Gastroesophageal sphincter (tissue), 4 donors: ENCODE measurements around the gene LECT2. TPM values are rescaled to one million over a fixed set of nuclear protein-coding genes. Genes with fewer than 3 reads are reported as not detected.
A peak's percentile ranks its signal among the peaks of the same experiment; 100 is the strongest.

ENCODE experiments used
- ATAC-seq: fragments of 150-250 bp; one replicate; pipeline ENCODE4 v1.9.1; 2016; ENCODE audit warnings: mild to moderate bottlenecking, moderate library complexity
- H3K27ac ChIP-seq, 4 donors: fragments of 200-600 bp; sonication (generic) in 3 of 4; 1 replicate in 3 of 4; 2 replicates in 1 of 4; pipeline ENCODE4 v1.5.1; 2016 to 2019
- H3K27me3 ChIP-seq: fragments of 200-600 bp; sonication (generic); one replicate; pipeline ENCODE4 v1.5.1; 2019
- H3K36me3 ChIP-seq, 2 donors: fragments of 200-600 bp; sonication (generic); one replicate each; pipeline ENCODE4 v1.5.1; 2019; ENCODE audit warnings: control low read depth in 1 of 2
- H3K4me1 ChIP-seq, 3 donors: fragments of 200-600 bp; sonication (generic); 1 replicate in 2 of 3; 2 replicates in 1 of 3; pipeline ENCODE4 v1.5.1; 2016 to 2019; ENCODE audit warnings: control low read depth in 2 of 3
- H3K4me3 ChIP-seq, 2 donors: fragments of 200-600 bp; sonication (generic); one replicate each; pipeline ENCODE4 v1.5.1; 2019; ENCODE audit warnings: mild to moderate bottlenecking in 1 of 2, moderate library complexity in 1 of 2
- H3K9me3 ChIP-seq, 3 donors: fragments of 200-600 bp; sonication (generic); one replicate each; pipeline ENCODE4 v1.5.1; 2017 to 2019; ENCODE audit warnings: control low read depth in 2 of 3
- EP300 ChIP-seq: sonication (generic); formaldehyde crosslinking; IDR thresholded peaks from one replicate; pipeline ENCODE4 v1.6.1; 2017; ENCODE audit warnings: antibody characterized with exemption, mild to moderate bottlenecking
- POLR2A ChIP-seq, 2 donors: fragments of 450-650 bp; IDR thresholded peaks; one replicate each; pipeline ENCODE4 v1.6.1; 2017; ENCODE audit warnings: antibody characterized with exemption in 2 of 2, mild to moderate bottlenecking in 2 of 2, moderate library complexity in 1 of 2
- POLR2AphosphoS5 ChIP-seq: sonication (generic); formaldehyde crosslinking; IDR thresholded peaks from one replicate; pipeline ENCODE4 v1.6.1; 2017; ENCODE audit warnings: antibody characterized with exemption
- WGBS, 2 donors: methylation state at CpG; one replicate each; pipeline ENCODE4 v1.1.5; 2018; ENCODE audit warnings: low coverage in 1 of 2; 5-methylcytosine and 5-hydroxymethylcytosine counted together
- total RNA-seq, 4 donors: library from RNA; depleted of rRNA; stranded (reverse); fragments of >200 nt; gene quantifications; one replicate each; pipeline ENCODE4 v1.1.0, GENCODE V29; 2016
- TF ChIP-seq, protein P1 (sequence below), 4 experiments: fragments of 200-600 bp in 2 of 4; fragments of 450-650 bp in 2 of 4; sonication (generic) in 1 of 4; IDR thresholded peaks; one replicate each; pipeline ENCODE4 v1.5.1; 2017 to 2019; ENCODE audit warnings: antibody characterized with exemption in 4 of 4, mild to moderate bottlenecking in 2 of 4, moderate library complexity in 2 of 4

Gene LECT2
- total RNA-seq, 4 donors from 2014 or later, result not detected

DNA sequence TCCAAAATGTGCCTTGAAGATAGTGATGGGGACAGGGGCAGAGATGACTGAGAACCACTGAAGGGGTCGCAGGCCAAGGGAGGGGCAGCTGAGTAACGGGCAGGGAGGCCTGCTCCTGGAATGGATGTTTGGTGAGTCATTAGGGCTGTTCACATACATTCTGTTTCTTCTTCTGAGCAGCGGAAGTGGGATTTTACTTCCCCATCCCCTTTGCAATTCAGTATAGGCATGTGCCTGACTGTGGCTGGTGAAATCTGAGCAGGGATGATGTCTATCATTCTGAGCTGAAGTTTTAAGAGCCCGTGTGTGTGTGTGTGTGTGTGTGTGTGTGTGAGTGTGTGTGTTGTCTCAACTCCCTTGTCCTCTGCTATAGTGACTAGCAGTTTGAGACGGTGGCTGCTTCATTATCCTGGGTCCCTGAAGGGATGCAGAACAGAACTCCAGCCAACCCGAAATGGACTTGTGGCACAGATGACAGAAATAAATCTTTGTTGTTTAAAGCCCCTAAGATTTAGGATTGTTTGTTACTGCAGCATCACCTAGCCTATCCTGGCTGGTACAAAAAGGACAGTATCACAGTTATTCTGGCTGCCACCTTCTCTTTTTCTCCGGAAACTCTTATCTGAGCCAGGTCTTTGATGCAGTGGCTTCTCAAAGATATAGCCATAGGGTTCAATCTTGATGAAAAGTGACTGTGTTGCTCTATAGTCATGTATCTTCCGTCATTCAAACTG, 44.8 kb upstream of the LECT2 start:
- peaks cover 0 to 10% (median 0%) of the 10 kb centered on the region in 3 donors for H3K4me1 ChIP-seq
- no peaks in the 10 kb centered on the region for H3K9me3 ChIP-seq
- peak; percentile 54 for ATAC-seq
- no peaks in the 10 kb centered on the region for H3K36me3 ChIP-seq
- no peaks in the 10 kb centered on the region for H3K27me3 ChIP-seq
- TF ChIP-seq POLR2A (IDR thresholded peaks at IDR 0.05) (no peak), EP300 (no peak), POLR2AphosphoS5 (no peak)
- TF ChIP-seq, protein P1, sequence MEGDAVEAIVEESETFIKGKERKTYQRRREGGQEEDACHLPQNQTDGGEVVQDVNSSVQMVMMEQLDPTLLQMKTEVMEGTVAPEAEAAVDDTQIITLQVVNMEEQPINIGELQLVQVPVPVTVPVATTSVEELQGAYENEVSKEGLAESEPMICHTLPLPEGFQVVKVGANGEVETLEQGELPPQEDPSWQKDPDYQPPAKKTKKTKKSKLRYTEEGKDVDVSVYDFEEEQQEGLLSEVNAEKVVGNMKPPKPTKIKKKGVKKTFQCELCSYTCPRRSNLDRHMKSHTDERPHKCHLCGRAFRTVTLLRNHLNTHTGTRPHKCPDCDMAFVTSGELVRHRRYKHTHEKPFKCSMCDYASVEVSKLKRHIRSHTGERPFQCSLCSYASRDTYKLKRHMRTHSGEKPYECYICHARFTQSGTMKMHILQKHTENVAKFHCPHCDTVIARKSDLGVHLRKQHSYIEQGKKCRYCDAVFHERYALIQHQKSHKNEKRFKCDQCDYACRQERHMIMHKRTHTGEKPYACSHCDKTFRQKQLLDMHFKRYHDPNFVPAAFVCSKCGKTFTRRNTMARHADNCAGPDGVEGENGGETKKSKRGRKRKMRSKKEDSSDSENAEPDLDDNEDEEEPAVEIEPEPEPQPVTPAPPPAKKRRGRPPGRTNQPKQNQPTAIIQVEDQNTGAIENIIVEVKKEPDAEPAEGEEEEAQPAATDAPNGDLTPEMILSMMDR (IDR thresholded peaks at IDR 0.05), result no peak
- H3K27ac ChIP-seq, result peak overlapping the region in 2 of 4 donors; percentile 19 to 24
- no peak overlapping the region for H3K4me3 ChIP-seq
- WGBS, 2 donors, result 72 to 100% methylated on average over 5 to 7 of the region's 8 CpGs

DNA sequence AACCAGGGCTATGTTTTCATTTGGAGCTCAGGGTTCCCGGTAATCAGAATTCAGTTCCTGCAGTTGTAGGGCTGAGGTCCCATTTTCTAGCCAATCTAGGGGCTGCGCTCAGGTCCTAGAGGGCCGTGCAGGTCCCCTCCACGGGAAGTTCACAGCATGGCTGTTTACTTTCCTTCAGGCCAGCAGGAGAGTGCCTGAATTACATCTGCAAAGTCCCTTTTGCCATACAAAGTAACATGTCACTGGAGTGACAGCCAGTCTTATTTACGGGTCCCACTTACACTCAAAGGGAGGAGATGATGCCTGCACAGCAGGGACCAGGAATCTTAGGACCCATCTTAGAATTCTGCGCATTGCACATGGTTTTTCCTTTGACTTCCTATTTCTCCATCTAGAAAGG, 44.1 kb upstream of the LECT2 start:
- no peaks in the 10 kb centered on the region for H3K27me3 ChIP-seq
- H3K4me1 ChIP-seq, result peaks cover 2 to 17% (median 4%) of the 10 kb centered on the region in 3 donors
- no peak for ATAC-seq
- no peak overlapping the region for H3K4me3 ChIP-seq
- H3K27ac ChIP-seq, result peak overlapping the region in 2 of 4 donors; percentile 19 to 24
- H3K9me3 ChIP-seq, result no peaks in the 10 kb centered on the region
- WGBS, 2 donors, result 20 to 90% methylated on average over 1 to 5 of the region's 6 CpGs
- no peak for TF ChIP-seq EP300
- no peak for TF ChIP-seq POLR2A (IDR thresholded peaks at IDR 0.05)
- TF ChIP-seq, protein P1 (IDR thresholded peaks at IDR 0.05), result no peak
- no peak for TF ChIP-seq POLR2AphosphoS5
- H3K36me3 ChIP-seq, result no peaks in the 10 kb centered on the region

DNA sequence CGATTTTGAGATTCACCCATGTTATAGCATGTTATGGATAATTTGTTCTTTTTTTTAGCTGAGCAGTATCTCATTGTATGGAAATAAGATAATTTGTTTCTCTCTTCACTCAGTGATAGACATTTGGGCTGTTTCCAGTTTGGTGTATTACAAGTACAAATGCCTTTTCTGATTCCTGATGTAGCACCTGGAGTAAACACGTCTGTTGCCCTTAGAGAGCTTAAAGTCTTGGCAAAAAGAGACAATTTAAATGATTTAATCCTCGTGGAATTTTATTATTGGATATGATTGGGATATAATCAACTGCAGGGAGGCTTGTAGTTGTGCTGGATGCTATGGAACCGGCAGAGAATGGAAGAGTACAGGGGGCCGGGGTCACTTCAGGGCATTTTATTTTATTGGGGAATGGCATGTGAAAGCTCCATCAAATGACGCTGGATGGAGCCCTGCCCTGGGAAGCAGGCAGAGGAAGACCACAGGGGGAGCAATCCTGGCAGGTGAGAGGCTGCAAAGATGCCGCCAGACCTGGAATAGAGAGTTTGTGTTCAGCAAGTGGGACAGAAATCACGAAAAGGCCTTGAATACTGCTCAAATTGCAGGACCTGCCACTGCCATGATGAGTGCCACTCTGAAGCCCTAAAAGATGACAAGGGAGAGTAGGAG, 43.0 kb upstream of the LECT2 start:
- no peak for TF ChIP-seq POLR2A (IDR thresholded peaks at IDR 0.05)
- no peak for TF ChIP-seq EP300
- TF ChIP-seq, protein P1 (IDR thresholded peaks at IDR 0.05), result no peak
- no peak for TF ChIP-seq POLR2AphosphoS5
- H3K4me3 ChIP-seq, result no peak overlapping the region
- H3K27me3 ChIP-seq, result no peaks in the 10 kb centered on the region
- peaks cover 4 to 21% (median 8%) of the 10 kb centered on the region in 3 donors for H3K4me1 ChIP-seq
- WGBS, 2 donors, result 84 to 93% methylated on average over 6 to 8 of the region's 8 CpGs
- H3K27ac ChIP-seq, result no peak overlapping the region
- H3K36me3 ChIP-seq, result no peaks in the 10 kb centered on the region
- no peak for ATAC-seq
- no peaks in the 10 kb centered on the region for H3K9me3 ChIP-seq

DNA sequence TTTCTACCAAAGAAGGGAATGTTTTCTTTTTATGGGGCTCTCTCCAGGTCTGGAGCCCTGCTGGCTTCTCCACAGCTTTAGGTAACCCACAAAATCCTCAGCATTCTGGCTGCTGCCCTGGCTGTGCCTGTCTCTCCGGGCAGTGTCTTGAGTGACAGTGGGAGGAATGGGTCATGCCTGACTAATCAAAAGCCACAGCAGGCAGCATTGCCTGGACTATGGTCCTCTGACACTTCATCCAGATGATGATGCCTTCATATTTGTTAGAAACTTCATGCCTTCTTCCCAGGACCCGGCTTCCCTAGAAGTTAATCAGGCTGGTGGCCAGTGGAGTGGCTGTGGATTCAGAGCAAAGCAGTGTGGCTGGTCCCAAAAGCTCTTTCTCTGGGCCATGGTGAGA, 41.8 kb upstream of the LECT2 start:
- Histone ChIP-seq H3K4me3 (no peak overlapping the region), H3K36me3 (no peaks in the 10 kb centered on the region), H3K4me1 (peaks cover 4 to 21% (median 8%) of the 10 kb centered on the region in 3 donors), H3K27me3 (no peaks in the 10 kb centered on the region), H3K27ac (no peak overlapping the region), H3K9me3 (no peaks in the 10 kb centered on the region)
- WGBS, 2 donors, result no CpG with 5 or more reads among the region's 2 CpGs
- no peak for TF ChIP-seq POLR2AphosphoS5
- no peak for TF ChIP-seq POLR2A (IDR thresholded peaks at IDR 0.05)
- TF ChIP-seq, protein P1 (IDR thresholded peaks at IDR 0.05), result no peak
- no peak for TF ChIP-seq EP300
- ATAC-seq, result no peak

DNA sequence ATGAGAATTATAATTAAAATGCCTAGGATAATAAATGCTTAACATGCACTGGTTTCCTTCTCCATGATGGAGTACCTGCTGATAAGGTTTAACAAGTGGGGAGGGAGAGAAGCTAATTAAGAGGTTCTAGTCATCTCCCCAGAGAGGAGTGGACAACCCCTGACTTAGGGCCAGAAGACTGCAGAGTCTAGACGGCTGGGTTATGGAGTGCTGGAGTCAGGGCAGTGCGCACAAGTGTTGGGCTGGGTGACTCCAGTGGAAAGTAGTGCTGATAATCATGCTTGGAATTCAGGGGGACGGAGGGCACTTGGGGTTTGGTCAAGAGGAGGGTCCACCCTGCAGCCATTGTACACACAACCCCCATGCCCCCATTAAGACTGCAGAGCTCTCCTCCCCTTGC, 41.2 kb upstream of the LECT2 start:
- WGBS, 2 donors, result 89 to 90% methylated on average over 3 of the region's 3 CpGs
- TF ChIP-seq POLR2A (IDR thresholded peaks at IDR 0.05), result no peak
- TF ChIP-seq, protein P1 (IDR thresholded peaks at IDR 0.05), result no peak
- H3K4me1 ChIP-seq, result peaks cover 4 to 23% (median 8%) of the 10 kb centered on the region in 3 donors
- H3K9me3 ChIP-seq, result no peaks in the 10 kb centered on the region
- no peaks in the 10 kb centered on the region for H3K36me3 ChIP-seq
- H3K27me3 ChIP-seq, result no peaks in the 10 kb centered on the region
- H3K4me3 ChIP-seq, result no peak overlapping the region
- no peak overlapping the region for H3K27ac ChIP-seq
- ATAC-seq, result no peak
